ENCODE results near the gene ITFG2.

Gene ITFG2

GRCh38 chr12:2832550-2833127, 20.2 kb downstream of the ITFG2 start:
- DNase-seq (ENCODE audit: low read depth): no peak

- DNase-seq (ENCODE audit: low read depth): no peak
Observed at GRCh38 chr12:2833327-2833726, 20.9 kb downstream of the ITFG2 start.

- no peak for DNase-seq (ENCODE audit: low read depth)
Observed at GRCh38 chr12:2833810-2834209, 21.3 kb downstream of the ITFG2 start.

GRCh38 chr12:2834581-2835491, 22.4 kb downstream of the ITFG2 start, which contains the start of gene NRIP2:
Gene NRIP2 (minus strand): TSS chr12:2835035. CDS start chr12:2834983, 52 bp downstream.
- DNase-seq (ENCODE audit: low read depth): no peak

- DNase-seq (ENCODE audit: low read depth): no peak
Observed at GRCh38 chr12:2835691-2836403, 23.4 kb downstream of the ITFG2 start.

GRCh38 chr12:2836574-2836973, 24.1 kb downstream of the ITFG2 start:
- no peak for DNase-seq (ENCODE audit: low read depth)

GRCh38 chr12:2841056-2841650, 28.7 kb downstream of the ITFG2 start:
- DNase-seq (ENCODE audit: low read depth): no peak

- DNase-seq (ENCODE audit: low read depth): no peak
Observed at GRCh38 chr12:2842948-2843347, 30.5 kb downstream of the ITFG2 start.

GRCh38 chr12:2844786-2845185, 32.3 kb downstream of the ITFG2 start:
- no peak for DNase-seq (ENCODE audit: low read depth)

GRCh38 chr12:2845280-2845679, 32.8 kb downstream of the ITFG2 start:
- DNase-seq (ENCODE audit: low read depth): no peak

GRCh38 chr12:2851931-2852330, 39.5 kb downstream of the ITFG2 start:
- no peak for DNase-seq (ENCODE audit: low read depth)

- DNase-seq (ENCODE audit: low read depth): no peak
Observed at GRCh38 chr12:2853626-2854025, 41.2 kb downstream of the ITFG2 start.

- no peak for DNase-seq (ENCODE audit: low read depth)
Observed at GRCh38 chr12:2854669-2855453, 42.4 kb downstream of the ITFG2 start.

- no peak for DNase-seq (ENCODE audit: low read depth)
Observed at GRCh38 chr12:2855546-2855945, 43.1 kb downstream of the ITFG2 start.

- no peak for DNase-seq (ENCODE audit: low read depth)
Observed at GRCh38 chr12:2856051-2856450, 43.6 kb downstream of the ITFG2 start.

GRCh38 chr12:2857021-2857431, 44.6 kb downstream of the ITFG2 start, which contains the start of gene TEX52:
Gene TEX52 (minus strand): TSS chr12:2857039. CDS start chr12:2857026, 13 bp downstream.
- no peak for DNase-seq (ENCODE audit: low read depth)

GRCh38 chr12:2857576-2857975, 45.1 kb downstream of the ITFG2 start:
- no peak for DNase-seq (ENCODE audit: low read depth)

- DNase-seq (ENCODE audit: low read depth): no peak
Observed at GRCh38 chr12:2858334-2858733, 45.9 kb downstream of the ITFG2 start.

- DNase-seq (ENCODE audit: low read depth): no peak
Observed at GRCh38 chr12:2858944-2859421, 46.5 kb downstream of the ITFG2 start.

- no peak for DNase-seq (ENCODE audit: low read depth)
Observed at GRCh38 chr12:2860170-2860569, 47.7 kb downstream of the ITFG2 start.

- DNase-seq (ENCODE audit: low read depth): no peak
Observed at GRCh38 chr12:2862876-2863275, 50.4 kb downstream of the ITFG2 start.

All from HS-27A (cell line).